Fibroblast of lung (primary cell): ENCODE data around the gene MMP15. TPM values are rescaled to one million over a fixed set of nuclear protein-coding genes. Genes with fewer than 3 reads are reported as not detected.

Source experiments
- DNase-seq, 2 donors: peaks; one replicate each; pipeline versions ENCODE4 v3.0.0 to v3.0.0-alpha.2; 2010; ENCODE audit warnings: low read depth in 2 of 2
- H2AFZ ChIP-seq: 2 replicates; pipeline ENCODE4 v1.5.1; 2012; ENCODE audit warnings: low read length, control low read depth, inconsistent platforms
- H3K27ac ChIP-seq: 2 replicates; pipeline ENCODE4 v1.5.1; 2011; ENCODE audit warnings: low read length, control low read depth; ENCODE audit not compliant: insufficient read depth
- H3K27me3 ChIP-seq: 2 replicates; pipeline ENCODE4 v1.5.1; 2011; ENCODE audit warnings: mild to moderate bottlenecking, low read length; ENCODE audit not compliant: control insufficient read depth, insufficient read depth
- H3K36me3 ChIP-seq: 2 replicates; pipeline ENCODE4 v1.5.1; 2011; ENCODE audit warnings: low read length; ENCODE audit not compliant: control insufficient read depth, insufficient read depth
- H3K4me1 ChIP-seq: 2 replicates; pipeline ENCODE4 v1.5.1; 2011; ENCODE audit warnings: low read length; ENCODE audit not compliant: control insufficient read depth, insufficient read depth; ENCODE audit errors: extremely low read depth
- H3K4me2 ChIP-seq: 2 replicates; pipeline ENCODE4 v1.5.1; 2011; ENCODE audit warnings: low read length, control low read depth; ENCODE audit not compliant: insufficient read depth; ENCODE audit errors: extremely low read depth
- H3K4me3 ChIP-seq, 4 experiments: fragments of 200-600 bp in 1 of 4; sonication (generic) in 1 of 4; replicated peaks in 1 of 4; 2 replicates each; pipeline ENCODE4 v1.5.1; 2011 to 2016; ENCODE audit warnings: low read length in 4 of 4, low read depth in 3 of 4, mild to moderate bottlenecking in 3 of 4, control low read depth in 2 of 4, inconsistent platforms in 1 of 4, mixed read lengths in 1 of 4; ENCODE audit not compliant: insufficient read depth in 1 of 4; ENCODE audit errors: control extremely low read depth in 1 of 4
- H3K79me2 ChIP-seq: 2 replicates; pipeline ENCODE4 v1.5.1; 2012; ENCODE audit warnings: mild to moderate bottlenecking, low read length, inconsistent platforms; ENCODE audit not compliant: control insufficient read depth, insufficient read depth
- H3K9ac ChIP-seq: 2 replicates; pipeline ENCODE4 v1.5.1; 2011; ENCODE audit warnings: mild to moderate bottlenecking, low read length, control low read depth; ENCODE audit not compliant: insufficient read depth
- H3K9me3 ChIP-seq: 2 replicates; pipeline ENCODE4 v1.5.1; 2012; ENCODE audit warnings: low read depth, low read length; ENCODE audit not compliant: control insufficient read depth, insufficient read depth
- H4K20me1 ChIP-seq: 2 replicates; pipeline ENCODE4 v1.5.1; 2011; ENCODE audit warnings: low read length; ENCODE audit not compliant: control insufficient read depth, insufficient read depth; ENCODE audit errors: extremely low read depth
- CTCF ChIP-seq, 2 donors: IDR thresholded peaks in 1 of 2; conservative IDR thresholded peaks in 1 of 2; 1 replicate in 1 of 2; 2 replicates in 1 of 2; pipeline ENCODE4 v1.5.1; 2011 to 2012; ENCODE audit warnings: low read length in 2 of 2, control low read depth in 1 of 2, inconsistent platforms in 1 of 2, low read depth in 1 of 2, mild to moderate bottlenecking in 1 of 2
- EZH2 ChIP-seq: IDR thresholded peaks from 2 replicates; pipeline ENCODE4 v1.5.1; 2012; ENCODE audit warnings: low read length, control low read depth, mild to moderate bottlenecking; ENCODE audit errors: missing control alignments
- polyA plus RNA-seq, 2 donors: library from polyadenylated mRNA; depleted of rRNA in 1 of 2; stranded (reverse) in 1 of 2; unstranded in 1 of 2; fragments of >200 nt; gene quantifications; 2 replicates each; pipeline ENCODE4 v1.2.1, GENCODE V29; 2011 to 2012; ENCODE audit warnings: missing spikeins in 1 of 2
- total RNA-seq: library from RNA; depleted of rRNA; stranded (reverse); fragments of >200 nt; gene quantifications from 2 replicates; pipeline ENCODE4 v1.2.1, GENCODE V29; 2014

MMP15 gene
- total and polyA plus RNA-seq, 2 donors (not counting 1 experiment from before 2014, with no cell fraction given), result 0.74 to 6.4 TPM

GRCh38 chr16:58085584-58086251, 60.2 kb downstream of the MMP15 start:
- TF ChIP-seq EZH2, result no peak
- no peak for DNase-seq
- H3K79me2 ChIP-seq, result no peaks in the 10 kb centered on the region
- no peaks in the 10 kb centered on the region for H3K4me1 ChIP-seq
- no peaks in the 10 kb centered on the region for H3K36me3 ChIP-seq
- no peak overlapping the region for H2AFZ ChIP-seq
- no peaks in the 10 kb centered on the region for H3K27me3 ChIP-seq
- no peaks in the 10 kb centered on the region for H3K9me3 ChIP-seq
- no peak overlapping the region for H3K4me3 ChIP-seq
- no peaks in the 10 kb centered on the region for H4K20me1 ChIP-seq
- H3K4me2 ChIP-seq, result no peak overlapping the region
- H3K27ac ChIP-seq, result no peak overlapping the region
- H3K9ac ChIP-seq, result no peak overlapping the region

GRCh38 chr16:58086381-58087208, 61.0 kb downstream of the MMP15 start:
- Histone ChIP-seq H3K9me3 (no peaks in the 10 kb centered on the region), H4K20me1 (no peaks in the 10 kb centered on the region), H3K4me1 (no peaks in the 10 kb centered on the region), H3K27ac (no peak overlapping the region), H3K27me3 (no peaks in the 10 kb centered on the region), H2AFZ (no peak overlapping the region), H3K4me3 (no peak overlapping the region), H3K36me3 (no peaks in the 10 kb centered on the region), H3K4me2 (no peak overlapping the region), H3K9ac (no peak overlapping the region), H3K79me2 (no peaks in the 10 kb centered on the region)
- no peak for TF ChIP-seq CTCF (conservative IDR thresholded peaks at IDR 0.05 in 1 of 2, IDR thresholded peaks at IDR 0.05 in 1 of 2; ENCODE audit: low read depth in 1 of 2, low read length in 2 of 2)
- TF ChIP-seq EZH2, result no peak
- no peak for DNase-seq

GRCh38 chr16:58087209-58087913, 61.8 kb downstream of the MMP15 start:
- no peak for TF ChIP-seq CTCF (conservative IDR thresholded peaks at IDR 0.05 in 1 of 2, IDR thresholded peaks at IDR 0.05 in 1 of 2; ENCODE audit: low read depth in 1 of 2, low read length in 2 of 2)
- no peak for TF ChIP-seq EZH2
- Histone ChIP-seq H2AFZ (no peak overlapping the region), H3K27me3 (no peaks in the 10 kb centered on the region), H3K4me1 (no peaks in the 10 kb centered on the region), H3K27ac (no peak overlapping the region), H3K4me3 (no peak overlapping the region), H4K20me1 (no peaks in the 10 kb centered on the region), H3K36me3 (no peaks in the 10 kb centered on the region), H3K79me2 (no peaks in the 10 kb centered on the region), H3K9me3 (no peaks in the 10 kb centered on the region), H3K4me2 (no peak overlapping the region), H3K9ac (no peak overlapping the region)
- no peak for DNase-seq
